HG03025 (cell line): ENCODE data around the gene IGSF21.

Source experiments
- ATAC-seq: cut with Tn5 transposase; IDR thresholded peaks from one replicate; pipeline ENCODE4 v1.9.1; 2021; ENCODE audit warnings: mild to moderate bottlenecking, moderate library complexity; ENCODE audit not compliant: unreplicated experiment, low FRiP score

The IGSF21 gene

DNA sequence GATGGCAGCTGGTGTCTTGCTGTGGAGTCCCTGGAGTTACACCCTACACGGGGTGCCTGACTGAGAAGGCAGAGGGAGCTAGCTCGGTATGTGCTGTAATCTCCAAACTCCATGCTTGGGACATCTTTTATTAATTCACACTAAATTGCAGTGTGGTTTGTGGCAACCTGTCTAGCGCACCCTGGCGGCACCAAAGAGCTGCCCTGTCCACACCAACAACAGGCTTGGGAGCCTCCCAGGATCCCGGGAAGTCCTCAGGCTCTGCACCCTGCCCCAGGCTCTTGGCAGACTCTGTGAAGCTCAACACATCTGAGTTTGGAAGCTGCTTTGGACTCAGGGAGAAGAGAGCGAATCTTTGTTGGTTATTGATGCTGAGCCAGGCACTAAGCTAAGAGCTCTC is 138.9 kb downstream of the IGSF21 start:
- no peak for ATAC-seq

DNA sequence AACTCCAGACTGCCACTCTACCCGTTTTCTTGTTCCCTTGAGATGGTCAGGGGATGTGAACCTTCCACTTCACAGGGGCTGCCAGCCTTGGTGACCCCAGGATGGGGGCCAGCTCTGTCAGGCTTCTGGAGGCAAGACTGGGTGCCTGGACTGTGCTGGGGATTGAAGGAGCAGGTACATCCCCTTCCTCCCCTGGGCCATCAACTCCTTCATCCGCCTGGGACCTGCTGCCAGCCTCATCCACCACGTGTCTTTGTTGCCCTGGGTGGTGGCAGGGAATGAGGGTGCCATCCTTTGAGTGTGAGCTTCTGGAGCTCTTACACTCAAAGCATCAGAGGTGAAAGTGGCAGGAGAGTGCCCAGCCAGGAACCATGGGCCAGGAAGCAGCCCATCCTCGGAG is 139.6 kb downstream of the IGSF21 start:
- ATAC-seq = no peak

- no peak for ATAC-seq
Observed at GRCh38 chr1:18249631-18250030, 142.0 kb downstream of the IGSF21 start.

DNA sequence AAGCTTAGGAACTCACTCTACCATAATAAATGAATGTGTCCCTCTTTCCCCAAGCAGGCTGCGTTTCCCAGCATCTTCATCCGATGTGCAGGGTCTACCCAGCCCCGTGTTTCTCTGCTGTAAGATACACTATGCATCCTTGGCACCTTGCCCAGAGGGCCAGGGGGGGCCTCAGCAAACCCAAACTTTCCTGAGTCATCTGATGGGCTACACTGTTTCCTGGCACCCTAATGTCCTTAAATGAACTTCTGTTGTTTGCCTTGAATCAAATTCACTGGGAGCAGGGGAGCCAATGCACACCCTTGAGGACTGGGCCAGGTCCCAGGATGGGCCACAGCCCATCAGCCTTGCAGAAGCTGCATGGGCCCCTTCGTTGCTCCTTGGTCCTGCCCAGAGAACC is 145.5 kb downstream of the IGSF21 start:
- ATAC-seq = no peak

DNA sequence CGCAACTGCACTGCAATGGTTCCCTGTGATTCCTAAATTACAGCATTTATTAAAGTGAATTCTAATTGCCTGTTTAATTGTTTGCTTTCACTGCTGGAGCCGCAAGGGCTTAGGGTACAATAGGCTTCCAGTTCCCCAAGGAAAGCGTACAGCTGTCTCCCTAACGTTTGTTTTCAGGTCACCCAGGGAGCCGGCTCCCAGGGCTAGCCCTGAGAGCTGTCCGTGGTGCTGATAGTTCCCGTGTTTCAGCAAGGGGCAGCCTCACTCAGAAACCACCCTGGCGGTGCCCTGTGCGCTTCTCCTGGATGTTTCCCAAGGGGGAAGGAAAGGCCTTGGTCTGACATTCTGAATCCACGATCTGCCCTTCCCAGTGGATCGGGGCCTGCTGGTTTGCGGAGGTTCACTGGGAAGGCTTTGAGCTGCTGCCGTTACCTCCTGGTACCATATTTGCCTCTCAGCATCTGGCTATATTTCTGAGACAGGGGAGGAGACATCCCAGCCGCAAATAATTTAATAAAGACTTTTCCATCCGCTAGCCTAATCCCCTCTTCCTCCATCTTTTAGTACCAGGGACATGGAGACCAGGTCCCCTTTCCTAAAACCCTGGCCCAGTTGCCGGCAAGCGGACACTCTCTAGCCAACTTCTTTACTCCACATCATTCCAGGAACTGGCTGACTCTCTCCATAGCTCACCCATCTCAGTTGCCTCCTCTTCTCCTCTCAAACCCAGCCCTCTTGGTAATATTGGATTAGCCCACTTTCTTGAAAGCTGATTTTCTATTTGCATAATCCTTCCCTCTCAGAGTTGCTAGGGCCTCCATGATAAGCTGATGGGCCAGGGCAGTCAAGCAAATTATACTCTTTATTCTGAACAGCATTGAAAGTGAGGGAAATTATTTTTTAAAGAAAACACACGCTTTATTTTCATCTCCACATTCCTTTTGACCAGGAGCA is 149.0 kb downstream of the IGSF21 start:
- ATAC-seq = no peak

GRCh38 chr1:18257778-18258177 is 150.2 kb downstream of the IGSF21 start:
- no peak for ATAC-seq

GRCh38 chr1:18261891-18262290 is 154.3 kb downstream of the IGSF21 start:
- ATAC-seq = no peak

GRCh38 chr1:18262726-18263125 is 155.1 kb downstream of the IGSF21 start:
- ATAC-seq = no peak

DNA sequence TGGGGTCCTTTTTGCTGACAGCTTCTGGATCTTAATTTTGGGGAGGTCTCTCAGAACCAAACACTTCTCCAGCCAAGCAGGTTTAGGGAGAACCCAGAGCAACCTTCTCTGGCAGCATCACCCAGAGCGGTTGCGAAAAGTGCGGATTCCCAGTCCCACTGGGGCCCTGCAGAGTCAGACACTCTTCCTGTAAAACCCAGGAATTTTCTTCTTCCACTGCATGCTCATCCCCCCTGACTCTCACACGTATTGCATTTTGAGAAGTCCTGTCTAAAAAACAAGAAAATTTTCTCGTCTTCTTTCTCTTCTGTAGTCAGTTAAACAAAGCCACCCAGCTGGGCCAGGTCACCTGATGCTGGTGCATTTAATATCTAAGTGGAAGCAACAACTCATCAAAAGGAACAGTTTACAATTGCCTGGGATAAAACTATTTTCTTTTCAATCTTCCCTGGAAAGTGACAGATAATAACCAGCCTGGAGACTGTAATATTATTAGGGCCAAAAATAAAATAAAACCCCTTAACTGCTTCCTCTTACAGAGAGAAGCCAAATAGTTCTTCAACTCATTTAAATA is 156.0 kb downstream of the IGSF21 start:
- ATAC-seq = no peak

DNA sequence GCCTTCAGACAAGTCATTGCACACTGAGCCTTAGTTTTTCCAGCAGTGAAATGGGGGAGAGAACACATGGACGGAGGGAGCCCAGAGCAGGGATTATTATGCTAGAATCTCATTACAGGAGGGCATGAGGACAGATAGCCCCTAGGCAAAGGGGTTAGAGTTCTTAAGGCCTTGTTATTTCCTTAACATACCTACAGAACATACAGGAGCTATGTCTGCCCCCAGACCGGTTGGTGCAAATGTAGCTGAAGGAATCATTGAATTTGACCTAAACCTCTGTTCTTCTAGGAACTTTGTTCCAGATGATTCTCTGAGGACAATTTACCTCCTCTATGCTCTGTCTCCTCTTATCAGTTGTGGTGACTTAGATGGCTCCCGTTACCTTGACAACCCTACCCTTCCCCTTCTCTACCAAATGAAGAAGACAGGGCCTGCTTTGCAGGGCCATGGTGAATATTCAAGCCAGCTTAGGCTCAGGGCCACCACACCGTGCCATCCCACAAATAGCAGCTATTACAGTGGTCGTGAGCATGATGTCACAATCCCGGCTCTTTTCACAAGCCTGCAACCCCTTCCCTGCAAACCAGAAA is 156.9 kb downstream of the IGSF21 start:
- ATAC-seq = no peak

GRCh38 chr1:18265641-18266040 is 158.0 kb downstream of the IGSF21 start:
- ATAC-seq = no peak

DNA sequence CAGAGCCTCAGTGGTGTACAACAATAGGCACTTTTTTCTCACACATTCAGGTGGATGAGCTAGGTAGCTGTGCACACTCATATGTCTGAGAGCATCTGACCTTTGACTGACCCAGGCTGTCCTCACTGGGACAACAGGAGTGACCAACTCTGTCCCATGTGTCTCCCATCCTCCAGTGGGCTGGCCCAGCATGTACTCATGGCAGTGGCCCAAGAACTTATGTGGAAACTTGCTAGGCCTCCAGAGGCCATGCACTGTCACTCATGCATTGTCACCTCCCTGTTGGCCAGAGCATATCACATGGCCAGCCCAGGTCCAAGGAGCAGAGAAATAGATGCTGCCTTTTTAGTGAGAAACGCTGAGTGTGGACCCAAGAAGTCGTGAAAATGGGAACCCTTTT is 158.8 kb downstream of the IGSF21 start:
- ATAC-seq = no peak

DNA sequence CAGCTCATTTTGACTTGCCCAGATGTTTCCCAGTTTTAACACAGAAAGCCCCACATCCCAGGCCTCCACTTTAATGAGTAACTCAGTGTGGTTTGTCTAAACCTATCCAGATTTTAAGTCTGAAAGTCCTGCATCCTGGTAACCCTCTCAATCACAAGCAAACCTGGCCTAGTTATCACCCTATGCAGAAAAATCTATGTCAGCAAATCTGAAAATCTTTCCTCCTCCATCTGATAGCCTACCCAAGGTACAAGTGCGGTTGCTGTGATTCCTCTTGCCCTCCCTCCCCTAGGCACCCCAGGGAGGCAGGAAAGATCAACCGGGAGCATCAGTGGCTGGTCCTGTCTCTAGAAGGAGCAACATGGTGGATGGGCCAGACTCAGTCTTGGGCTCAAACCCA is 163.7 kb downstream of the IGSF21 start:
- ATAC-seq = no peak

- no peak for ATAC-seq
Observed at GRCh38 chr1:18278946-18279345, 171.3 kb downstream of the IGSF21 start.

DNA sequence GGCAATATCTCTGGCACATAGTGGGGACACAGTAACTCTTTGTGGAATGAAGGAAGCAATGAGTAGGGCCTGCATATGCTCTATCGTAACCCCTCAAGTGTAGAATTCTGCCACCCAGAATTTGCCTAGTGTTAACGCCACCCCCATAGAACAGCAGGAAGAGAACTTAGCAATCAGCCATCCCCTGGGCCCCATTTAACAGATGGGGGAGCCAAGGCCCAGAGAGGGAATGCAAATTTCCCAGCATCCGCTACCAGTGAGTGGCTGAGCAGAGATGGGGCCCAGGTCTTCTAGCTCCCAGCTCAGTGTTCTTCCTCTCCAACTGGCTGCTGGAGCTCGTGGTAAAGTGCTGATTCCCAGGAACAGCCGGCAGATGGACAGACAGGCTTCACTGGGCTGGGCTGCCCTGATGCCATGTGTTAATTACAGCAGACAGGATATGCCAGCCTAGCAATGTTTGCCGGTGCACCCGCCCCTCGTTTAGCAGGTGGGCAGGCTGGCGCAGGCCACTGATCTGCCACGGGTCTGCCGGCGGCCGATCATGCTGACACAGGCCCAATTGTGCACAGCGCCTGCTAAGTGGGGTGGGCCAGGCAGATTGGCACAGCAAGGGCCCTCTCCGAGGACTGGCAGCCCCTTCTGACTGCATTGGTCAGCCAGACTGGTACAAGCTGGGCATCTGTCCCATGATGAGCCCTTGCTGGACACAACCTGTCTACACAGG is 171.9 kb downstream of the IGSF21 start:
- ATAC-seq = no peak

GRCh38 chr1:18280956-18281355 is 173.4 kb downstream of the IGSF21 start:
- no peak for ATAC-seq

DNA sequence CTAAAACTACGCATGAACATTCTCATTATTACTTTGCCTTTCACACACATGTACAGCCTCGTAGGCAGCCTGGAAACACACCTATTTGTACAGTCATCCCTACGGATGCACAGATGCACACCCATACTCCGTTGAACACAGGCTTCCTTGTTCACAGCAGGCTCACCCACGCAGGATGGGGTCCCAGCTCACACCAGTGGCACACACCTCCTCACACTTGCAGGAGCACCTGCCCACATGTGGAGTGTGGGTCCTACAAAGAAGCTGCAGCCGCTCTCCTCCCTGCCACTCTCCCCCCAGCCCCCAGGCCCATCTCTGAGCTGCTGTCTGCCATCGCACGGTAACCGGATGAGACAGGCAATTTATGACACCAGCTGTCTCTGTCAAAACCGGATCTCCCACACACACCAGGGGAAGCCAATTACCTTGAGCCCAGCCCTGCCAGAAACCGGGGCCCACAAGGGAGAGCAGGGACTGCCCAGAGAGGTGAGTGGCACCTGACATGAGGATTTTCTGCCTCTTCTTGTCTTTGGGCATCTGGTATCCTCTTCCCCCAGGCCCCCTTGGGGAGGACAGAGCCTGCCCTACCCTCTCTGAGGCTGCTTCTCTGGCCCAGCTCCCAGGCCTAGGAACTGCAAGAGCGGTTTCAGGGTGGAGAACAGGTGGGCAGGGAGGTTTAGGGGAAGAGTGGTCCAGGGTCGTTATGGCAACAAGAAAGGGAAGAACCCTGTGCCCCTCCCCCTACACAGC is 175.4 kb downstream of the IGSF21 start:
- ATAC-seq = no peak

DNA sequence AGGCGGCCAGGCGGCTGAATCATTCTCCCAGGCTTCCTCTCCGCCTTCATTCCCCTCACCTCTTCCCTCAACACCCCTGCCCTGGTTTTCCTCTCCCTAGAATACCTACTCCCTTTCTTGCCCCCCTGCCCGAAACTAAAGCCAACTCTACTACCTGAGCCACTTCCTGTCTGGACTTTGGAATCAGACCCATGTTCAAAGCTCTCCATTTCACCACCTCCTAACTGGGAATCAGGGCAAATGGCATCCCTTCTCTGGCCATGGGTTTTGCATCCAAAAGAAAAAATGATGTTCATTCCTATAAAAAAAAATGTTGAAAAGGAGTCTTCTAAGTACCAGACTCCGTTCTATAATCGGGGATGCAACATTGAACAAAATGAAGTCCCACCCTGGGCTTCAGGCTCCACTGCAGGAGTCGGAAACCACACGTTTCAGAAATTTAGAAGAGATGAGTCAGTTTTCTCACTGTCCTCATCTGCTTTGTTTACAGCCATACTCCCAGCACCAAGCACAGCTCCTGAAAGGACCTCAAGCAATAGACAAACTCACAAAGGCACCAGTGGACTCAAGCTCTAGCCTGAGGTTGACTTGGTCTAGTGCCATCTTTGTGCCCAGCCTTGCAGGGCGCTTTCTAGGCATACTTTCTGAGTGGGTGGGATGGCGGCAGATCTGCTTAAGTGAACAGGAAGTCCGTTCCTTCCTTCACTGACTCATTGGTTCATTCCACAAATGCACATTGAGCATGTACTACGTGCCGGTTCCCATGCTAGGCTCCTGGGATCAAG is 176.2 kb downstream of the IGSF21 start:
- no peak for ATAC-seq

GRCh38 chr1:18284805-18285537 is 177.4 kb downstream of the IGSF21 start:
- ATAC-seq = no peak
